GM18867 (cell line): ENCODE results near the gene BRICD5.
A peak's percentile ranks its signal among the peaks of the same experiment; 100 is the strongest.
"Not testable (repeated sequence)": the region's sequence is repeated elsewhere in the genome, so short reads cannot be mapped to it uniquely, and the experiment has no call there.

Experiments
- ATAC-seq: cut with Tn5 transposase; IDR thresholded peaks from one replicate; pipeline ENCODE4 v1.9.1; 2021; ENCODE audit warnings: mild to moderate bottlenecking, moderate library complexity; ENCODE audit not compliant: unreplicated experiment

Gene BRICD5

GRCh38 chr16:2210386-2211365, at the start of gene BRICD5:
Gene BRICD5 (minus strand): TSS chr16:2210863. CDS start chr16:2210833, 30 bp downstream.
- ATAC-seq = no peak

- ATAC-seq = no peak
Measured at GRCh38 chr16:2260250-2260649, 49.6 kb upstream of the BRICD5 start.

GRCh38 chr16:2258530-2258929, 47.9 kb upstream of the BRICD5 start:
- not testable (repeated sequence) for ATAC-seq

DNA sequence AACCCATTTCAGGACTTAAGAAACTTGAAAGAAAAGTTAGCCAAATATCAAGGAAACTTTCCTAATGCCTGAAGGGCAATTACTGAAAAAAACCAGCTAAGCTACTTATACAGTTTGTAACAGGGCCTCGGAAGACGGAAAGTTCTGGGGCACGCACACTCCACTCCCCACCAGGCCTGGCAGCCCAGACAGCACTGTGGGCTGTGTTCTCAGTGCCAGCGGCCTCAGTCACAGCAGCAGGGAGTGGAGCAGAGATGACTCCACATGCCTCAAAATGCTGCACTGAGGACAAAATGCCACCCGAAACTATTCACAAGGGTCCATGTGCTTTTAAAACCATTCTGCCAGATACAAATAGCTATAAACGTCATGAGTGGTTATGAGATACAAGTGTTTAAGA, 47.1 kb upstream of the BRICD5 start:
- no peak for ATAC-seq

DNA sequence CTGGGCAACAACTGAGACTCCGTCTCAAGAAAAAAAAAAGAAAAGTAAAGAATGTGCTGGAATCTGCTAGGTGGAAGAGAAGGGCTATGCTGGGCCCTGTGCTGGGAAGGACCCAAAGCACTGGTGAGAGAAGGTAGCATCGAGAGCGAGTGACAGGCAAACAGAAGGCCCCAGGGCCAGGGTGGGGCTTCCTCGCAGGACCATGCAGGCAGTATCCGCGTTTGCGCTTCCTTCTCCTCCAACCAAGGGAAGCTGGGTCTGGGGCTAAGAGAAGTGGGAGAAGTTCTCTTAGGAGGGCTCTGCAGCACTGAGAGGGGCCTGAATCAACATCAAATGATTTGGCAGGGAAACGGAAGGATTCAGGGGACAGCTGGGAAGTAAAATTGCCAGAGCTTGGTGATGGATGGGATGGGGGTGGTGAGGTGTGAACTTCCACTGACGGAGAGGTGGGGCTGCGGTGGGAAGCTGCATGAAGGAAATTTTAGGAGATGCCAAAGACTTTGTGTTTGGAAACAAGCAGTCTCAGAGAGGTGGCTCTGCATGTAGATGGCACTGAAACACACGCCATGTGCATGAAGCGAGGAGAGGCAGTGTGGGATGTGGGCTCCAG, 46.0 kb upstream of the BRICD5 start:
- no peak for ATAC-seq

GRCh38 chr16:2253293-2253692, 42.6 kb upstream of the BRICD5 start:
- no peak for ATAC-seq

DNA sequence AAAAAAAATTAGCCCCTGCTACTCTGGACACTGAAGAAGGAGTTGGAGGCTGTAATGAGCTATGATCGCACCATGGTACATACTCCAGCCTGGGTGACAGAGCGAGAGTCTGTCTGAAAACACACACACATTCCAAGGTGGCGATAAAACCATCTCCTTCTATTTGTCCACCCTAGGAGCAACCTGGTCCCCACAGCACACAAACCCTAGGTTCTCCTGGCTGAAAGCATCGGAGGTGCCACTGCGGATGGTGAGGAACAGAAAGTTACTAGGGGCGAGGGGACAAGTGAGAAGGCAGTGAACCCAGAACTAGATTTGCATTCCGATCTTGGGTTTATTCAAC, 42.1 kb upstream of the BRICD5 start:
- no peak for ATAC-seq

- ATAC-seq = peak; percentile 91
Measured at GRCh38 chr16:2251296-2252111, 40.8 kb upstream of the BRICD5 start, which contains the start of gene ECI1. Gene ECI1 (minus strand): TSS chr16:2251587. CDS start chr16:2251566, 21 bp downstream.

- no peak for ATAC-seq
Measured at GRCh38 chr16:2250652-2251295, 40.1 kb upstream of the BRICD5 start.

GRCh38 chr16:2246301-2246885, 35.7 kb upstream of the BRICD5 start:
- ATAC-seq = no peak

- no peak for ATAC-seq
Measured at GRCh38 chr16:2244926-2245795, 34.5 kb upstream of the BRICD5 start.

GRCh38 chr16:2244301-2244700, 33.6 kb upstream of the BRICD5 start:
- ATAC-seq = no peak

- no peak for ATAC-seq
Measured at GRCh38 chr16:2243781-2244180, 33.1 kb upstream of the BRICD5 start.

- ATAC-seq = no peak
Measured at GRCh38 chr16:2243031-2243528, 32.4 kb upstream of the BRICD5 start.

DNA sequence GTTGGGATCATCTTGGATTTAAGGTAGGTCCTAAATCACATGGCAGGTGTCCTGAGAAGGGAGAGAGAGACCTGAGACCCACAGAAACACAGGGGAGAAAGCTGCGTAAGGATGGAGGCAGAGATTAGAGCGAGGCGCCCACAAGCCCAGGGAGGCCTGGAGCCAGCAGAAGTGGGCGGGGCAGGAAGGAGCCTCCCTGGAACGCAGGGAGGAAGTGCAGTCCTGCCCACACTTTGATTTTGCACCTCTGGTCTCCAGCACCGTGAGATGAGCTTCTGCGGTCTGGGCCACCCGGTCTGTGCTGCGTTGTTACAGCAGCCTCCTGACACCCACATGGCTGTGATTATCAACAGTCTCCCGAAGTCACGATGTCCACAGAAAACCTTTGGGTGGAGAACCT, 31.9 kb upstream of the BRICD5 start:
- no peak for ATAC-seq

DNA sequence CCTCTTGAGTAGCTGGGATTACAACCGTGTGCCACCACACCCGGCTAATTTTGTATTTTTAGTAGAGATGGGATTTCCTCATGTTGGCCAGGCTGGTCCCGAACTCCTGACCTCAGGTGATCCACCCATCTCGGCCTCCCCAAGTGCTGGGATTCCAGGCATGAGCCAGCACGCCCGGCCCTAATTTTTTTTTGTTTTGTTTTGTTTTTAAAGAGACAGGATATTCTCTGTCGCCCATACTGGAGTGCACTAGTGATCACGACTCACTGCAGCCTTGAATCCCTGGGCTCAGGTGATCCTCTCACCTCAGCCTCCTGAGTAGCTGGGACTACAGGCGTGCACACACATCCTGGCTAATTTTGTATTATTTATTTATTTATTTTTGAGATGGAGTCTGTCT, 29.7 kb upstream of the BRICD5 start:
- ATAC-seq = not testable (repeated sequence)

DNA sequence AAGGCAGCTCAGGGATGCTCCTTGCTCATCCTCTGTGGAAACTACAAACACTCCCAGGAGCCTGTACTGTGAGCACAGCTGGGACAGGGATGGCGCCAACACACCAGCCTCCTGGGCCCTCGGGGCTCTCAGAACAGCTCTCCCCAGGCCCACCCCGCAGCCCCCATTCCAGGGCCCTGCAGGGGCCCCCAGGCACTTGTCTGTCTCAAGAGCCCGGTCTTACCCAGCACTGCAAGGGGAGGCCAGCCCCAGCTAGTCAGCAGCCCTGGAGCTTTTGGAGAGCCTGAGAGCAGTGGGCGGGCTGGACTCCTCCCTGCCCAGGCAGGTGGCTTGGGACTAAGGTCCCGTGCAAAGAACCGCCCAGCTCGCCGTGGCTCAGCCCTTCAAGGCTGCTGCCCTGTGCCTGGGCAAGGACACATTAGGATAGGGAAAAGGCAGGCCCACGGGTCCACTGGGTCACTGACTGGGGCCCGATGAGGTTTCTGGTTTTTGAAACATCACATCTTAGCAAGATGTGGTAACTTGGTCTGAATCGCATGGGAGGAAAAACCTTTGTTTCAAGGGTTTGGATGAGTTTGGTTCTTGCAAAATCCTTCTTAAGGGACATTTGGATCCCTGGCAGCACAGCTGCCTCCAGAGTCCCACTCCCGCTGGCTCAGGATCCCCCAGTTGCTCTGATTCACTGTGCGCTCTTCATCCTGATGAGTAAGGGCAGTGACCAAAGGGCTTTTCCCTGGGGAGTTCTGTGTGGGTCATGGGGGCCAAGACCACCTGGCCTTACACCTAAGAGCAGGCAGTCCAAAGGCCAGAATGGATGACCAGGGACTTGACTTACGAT, 28.4 kb upstream of the BRICD5 start:
- no peak for ATAC-seq

DNA sequence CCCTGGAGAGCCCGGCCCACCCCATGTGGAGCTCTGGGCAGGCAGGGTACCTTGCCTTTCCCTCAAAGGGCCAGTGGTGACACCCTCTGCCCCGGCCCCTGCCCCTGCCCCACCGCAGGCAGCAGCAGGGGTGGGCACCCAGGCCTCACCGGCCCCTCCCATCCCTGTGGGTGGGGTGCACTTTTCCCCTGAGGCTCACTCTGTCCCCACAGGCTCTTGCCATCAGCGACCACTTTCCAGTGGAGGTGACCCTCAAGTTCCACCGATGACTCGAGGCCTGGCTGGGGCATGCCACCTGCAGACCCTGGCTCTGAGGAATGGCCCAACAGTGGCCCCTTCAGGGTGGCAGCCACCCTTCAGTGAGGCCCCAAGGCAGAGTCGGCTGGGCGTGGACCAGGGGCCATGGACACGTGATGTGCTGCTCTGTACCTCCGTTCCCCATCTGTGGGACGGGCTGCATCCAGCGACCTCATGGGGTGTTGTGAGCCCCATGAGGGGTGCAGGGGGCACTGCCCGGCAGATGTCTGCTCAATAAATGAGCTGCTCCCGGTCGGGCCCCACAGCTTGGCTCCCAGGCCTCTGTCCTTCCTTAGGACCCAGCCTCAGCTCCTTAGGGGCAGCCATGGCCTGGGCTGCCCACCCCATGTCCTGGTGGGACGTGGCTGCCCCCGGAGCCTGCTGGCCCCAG, 27.6 kb upstream of the BRICD5 start:
- no peak for ATAC-seq
